H1 (cell line): Measurements from ENCODE around the gene GRK6. TPM values are rescaled to one million over a fixed set of nuclear protein-coding genes. Genes with fewer than 3 reads are reported as not detected.

Source experiments
- CTCF ChIA-PET: fragments of 300-600 bp; sonication (Branson Sonifier 250); formaldehyde crosslinking; loops from one replicate; lab custom pipeline; 2021; ENCODE audit not compliant: partially characterized antibody; lab: Charles Lee
- POLR2A ChIA-PET: fragments of 300-600 bp; sonication (Branson Sonifier 250); formaldehyde crosslinking; loops from one replicate; lab custom pipeline; 2021; ENCODE audit warnings: inconsistent platforms; ENCODE audit not compliant: partially characterized antibody; lab: Charles Lee
- DNase-seq, 2 experiments: peaks; one replicate each; pipeline versions ENCODE4 v3.0.0 to v3.0.0-alpha.2; 2010 to 2022; ENCODE audit warnings: low spot score in 2 of 2, low read depth in 1 of 2, mixed read lengths in 1 of 2
- FAIRE-seq: peaks from 2 replicates; lab custom pipeline; 2011; peaks lifted over from hg19 to GRCh38; lab: Jason Lieb, UNC
- H2AFZ ChIP-seq: 2 replicates; pipeline ENCODE4 v1.8.1; 2012; ENCODE audit warnings: low read length, inconsistent platforms
- H2AK5ac ChIP-seq: 2 replicates; pipeline ENCODE4 v1.6.1; 2013; ENCODE audit warnings: low read depth, low read length
- H2BK120ac ChIP-seq: replicated peaks from 2 replicates; pipeline ENCODE3; 2013; ENCODE audit warnings: low read depth, low read length, inconsistent platforms
- H2BK12ac ChIP-seq: 2 replicates; pipeline ENCODE4 v1.6.1; 2013; ENCODE audit warnings: low read depth, low read length
- H2BK15ac ChIP-seq: 2 replicates; pipeline ENCODE4 v1.6.1; 2013; ENCODE audit warnings: low read length
- H2BK20ac ChIP-seq: 2 replicates; pipeline ENCODE4 v1.6.1; 2013; ENCODE audit warnings: low read length
- H2BK5ac ChIP-seq: 2 replicates; pipeline ENCODE4 v1.6.1; 2013; ENCODE audit warnings: low read depth, low read length
- H3K14ac ChIP-seq: 2 replicates; pipeline ENCODE4 v1.6.1; 2013; ENCODE audit warnings: inconsistent platforms; ENCODE audit not compliant: insufficient read length
- H3K18ac ChIP-seq: 2 replicates; pipeline ENCODE4 v1.6.1; 2013; ENCODE audit warnings: low read length; ENCODE audit errors: extremely low read depth
- H3K23ac ChIP-seq: 2 replicates; pipeline ENCODE4 v1.6.1; 2013; ENCODE audit warnings: inconsistent platforms; ENCODE audit not compliant: insufficient read length
- H3K23me2 ChIP-seq: 2 replicates; pipeline ENCODE4 v1.6.1; 2013; ENCODE audit warnings: low read depth, low read length
- H3K27ac ChIP-seq: 2 replicates; pipeline ENCODE4 v1.6.1; 2011; ENCODE audit warnings: low read depth, low read length, inconsistent platforms
- H3K27me3 ChIP-seq, 4 experiments: replicated peaks in 1 of 4; 1 replicate in 1 of 4; 2 replicates in 3 of 4; pipeline versions ENCODE4 v1.6.1 to v1.8.1; 2011 to 2013; ENCODE audit warnings: low read length in 3 of 4, mild to moderate bottlenecking in 3 of 4, inconsistent platforms in 2 of 4, mixed read lengths in 2 of 4, moderate library complexity in 1 of 4; ENCODE audit not compliant: control insufficient read depth in 3 of 4, insufficient read depth in 3 of 4; ENCODE audit errors: extremely low read depth in 1 of 4
- H3K36me3 ChIP-seq, 4 experiments: 2 replicates each; pipeline versions ENCODE4 v1.6.1 to v1.8.1; 2011 to 2013; ENCODE audit warnings: mild to moderate bottlenecking in 4 of 4, low read length in 3 of 4, moderate library complexity in 2 of 4, control low read depth in 1 of 4, inconsistent platforms in 1 of 4; ENCODE audit not compliant: insufficient read depth in 4 of 4, control insufficient read depth in 2 of 4
- H3K4ac ChIP-seq: replicated peaks from 2 replicates; pipeline ENCODE3; 2013; ENCODE audit warnings: low read length, low read depth, mixed read lengths, inconsistent platforms; ENCODE audit not compliant: insufficient read length
- H3K4me1 ChIP-seq, 4 experiments: replicated peaks in 1 of 4; 1 replicate in 1 of 4; 2 replicates in 3 of 4; pipeline versions ENCODE4 v1.6.1 to v1.8.1; 2011 to 2013; ENCODE audit warnings: low read length in 3 of 4, inconsistent platforms in 2 of 4, mixed read lengths in 1 of 4; ENCODE audit not compliant: insufficient read depth in 4 of 4, control insufficient read depth in 3 of 4
- H3K4me2 ChIP-seq, 2 experiments: 2 replicates each; pipeline versions ENCODE4 v1.6.1 to v1.8.1; 2011 to 2013; ENCODE audit warnings: low read depth in 2 of 2, low read length in 2 of 2, control low read depth in 1 of 2, inconsistent platforms in 1 of 2, mild to moderate bottlenecking in 1 of 2; ENCODE audit not compliant: insufficient read depth in 1 of 2
- H3K4me3 ChIP-seq, 4 experiments: fragments of 200-600, 300-600 bp in 1 of 4; sonication (generic), shearing (Covaris generic), sonication (Bioruptor Twin) in 1 of 4; 2 replicates each; pipeline versions ENCODE4 v1.5.1 to v1.8.1; 2011 to 2016; ENCODE audit warnings: low read length in 4 of 4, low read depth in 3 of 4, control low read depth in 2 of 4, inconsistent platforms in 2 of 4, mild to moderate bottlenecking in 2 of 4, mixed read lengths in 1 of 4, moderate library complexity in 1 of 4; ENCODE audit not compliant: insufficient read depth in 2 of 4; ENCODE audit errors: extremely low read depth in 1 of 4
- H3K56ac ChIP-seq: replicated peaks from 2 replicates; pipeline ENCODE3; 2013; ENCODE audit warnings: low read depth, mild to moderate bottlenecking, mixed read lengths, low read length, inconsistent platforms; ENCODE audit not compliant: insufficient read length
- H3K79me1 ChIP-seq: 2 replicates; pipeline ENCODE4 v1.6.1; 2013; ENCODE audit warnings: low read depth, low read length, control low read depth
- H3K79me2 ChIP-seq, 2 experiments: 2 replicates each; pipeline versions ENCODE4 v1.6.1 to v1.8.1; 2012 to 2013; ENCODE audit warnings: low read length in 2 of 2, mild to moderate bottlenecking in 2 of 2, inconsistent platforms in 1 of 2; ENCODE audit not compliant: insufficient read depth in 2 of 2, control insufficient read depth in 1 of 2
- H3K9ac ChIP-seq, 4 experiments: replicated peaks in 1 of 4; 1 replicate in 1 of 4; 2 replicates in 3 of 4; pipeline versions ENCODE4 v1.6.1 to v1.8.1; 2011 to 2013; ENCODE audit warnings: low read depth in 3 of 4, low read length in 3 of 4, control low read depth in 2 of 4, mild to moderate bottlenecking in 2 of 4, moderate library complexity in 2 of 4, inconsistent platforms in 1 of 4; ENCODE audit errors: extremely low read depth in 1 of 4
- H3K9me3 ChIP-seq, 2 experiments: 2 replicates each; pipeline versions ENCODE4 v1.6.1 to v1.8.1; 2012 to 2013; ENCODE audit warnings: mild to moderate bottlenecking in 2 of 2, moderate library complexity in 2 of 2, control low read depth in 1 of 2, inconsistent platforms in 1 of 2, low read depth in 1 of 2, low read length in 1 of 2, mixed read lengths in 1 of 2; ENCODE audit not compliant: insufficient read depth in 2 of 2
- H4K20me1 ChIP-seq, 2 experiments: replicated peaks in 1 of 2; 2 replicates each; pipeline versions ENCODE3 to v1.8.1; 2011 to 2013; ENCODE audit warnings: inconsistent platforms in 2 of 2, low read length in 2 of 2, mild to moderate bottlenecking in 1 of 2; ENCODE audit not compliant: insufficient read depth in 2 of 2, control insufficient read depth in 1 of 2
- H4K5ac ChIP-seq: 2 replicates; pipeline ENCODE4 v1.6.1; 2013; ENCODE audit warnings: low read length, low read depth, mixed read lengths, inconsistent platforms; ENCODE audit not compliant: insufficient read length
- H4K8ac ChIP-seq: 2 replicates; pipeline ENCODE4 v1.8.0; 2013; ENCODE audit warnings: mild to moderate bottlenecking, moderate library complexity, low read length, inconsistent platforms; ENCODE audit not compliant: insufficient read depth; ENCODE audit errors: extremely low read depth
- H4K91ac ChIP-seq: replicated peaks from 2 replicates; pipeline ENCODE3; 2013; ENCODE audit warnings: low read length, mixed read lengths, inconsistent platforms; ENCODE audit not compliant: insufficient read length
- CHD1 ChIP-seq: IDR thresholded peaks from 2 replicates; pipeline ENCODE4 v1.6.1; 2012; ENCODE audit warnings: low read depth, low read length, improper control_type of control experiment
- CTCF ChIP-seq, 3 experiments: IDR thresholded peaks; 1 replicate in 2 of 3; 2 replicates in 1 of 3; pipeline versions ENCODE4 v1.5.1 to v1.6.1; 2011; ENCODE audit warnings: low read length in 3 of 3, mild to moderate bottlenecking in 3 of 3, inconsistent platforms in 2 of 3, low read depth in 1 of 3, moderate library complexity in 1 of 3; ENCODE audit not compliant: insufficient read depth in 1 of 3; ENCODE audit errors: control extremely low read depth in 1 of 3
- POLR2A ChIP-seq, 2 experiments: IDR thresholded peaks; 1 replicate in 1 of 2; 2 replicates in 1 of 2; pipeline ENCODE4 v1.6.1; 2011; ENCODE audit warnings: low read depth in 2 of 2, low read length in 2 of 2, mild to moderate bottlenecking in 2 of 2; ENCODE audit errors: control extremely low read depth in 1 of 2
- POLR2AphosphoS5 ChIP-seq: IDR thresholded peaks from 2 replicates; pipeline ENCODE4 v1.6.1; 2011; ENCODE audit warnings: low read depth, low read length
- WGBS, 2 experiments: shearing (Covaris generic) in 1 of 2; methylation state at CpG; one replicate each; pipeline versions ENCODE4 v1.1.6 to v1.1.7; 2013 to 2015; ENCODE audit warnings: low lambda C conversion rate in 2 of 2, mixed read lengths in 2 of 2, inconsistent platforms in 1 of 2, low coverage in 1 of 2, missing lambda C conversion rate in 1 of 2; ENCODE audit not compliant: insufficient replicate concordance in 2 of 2, insufficient coverage in 1 of 2, insufficient read length in 1 of 2; ENCODE audit errors: extremely low coverage in 1 of 2, missing lambda C conversion rate in 1 of 2; 5-methylcytosine and 5-hydroxymethylcytosine counted together
- polyA plus RNA-seq, 7 experiments: library from polyadenylated mRNA; depleted of rRNA in 3 of 7; stranded (reverse) in 5 of 7; unstranded in 2 of 7; fragments of >200 nt in 5 of 7; fragments of 200-250 nt in 2 of 7; gene quantifications; 1 replicate in 5 of 7; 2 replicates in 1 of 7; 4 replicates in 1 of 7; pipeline versions ENCODE4 v1.2.1 to v1.2.3, GENCODE V29; 2011 to 2013; ENCODE audit warnings: missing spikeins in 2 of 7, mixed read lengths in 2 of 7
- total RNA-seq: library from RNA; stranded (reverse); fragmentation: NEBNext Ultra II Directional; extraction: Animal tissue kit (Norgen Biotek cat#: 25700); gene quantifications from 2 replicates; pipeline ENCODE4 v1.2.1, GENCODE V29; 2021

The GRK6 gene
- total and polyA plus RNA-seq, 2 of the 8 experiments (the other 6 are each of a cell fraction or from before 2014, with no cell fraction given) = 31.8 to 57.8 TPM

GRCh38 chr5:177487975-177488374 is 61.5 kb downstream of the GRK6 start:
- WGBS, 2 experiments = 96% methylated on average over 15 of the region's 15 CpGs; no CpG with 5 or more reads in 1 of the 2 experiments
- H3K56ac ChIP-seq = no peak overlapping the region
- peaks cover 7% of the 10 kb centered on the region; the same call in 1 of the 2 replicates for H3K79me1 ChIP-seq
- no peak overlapping the region for H2BK15ac ChIP-seq
- H3K23ac ChIP-seq = no peak overlapping the region
- H4K5ac ChIP-seq = no peak overlapping the region
- no peak overlapping the region for H2AK5ac ChIP-seq
- no peak overlapping the region for H4K91ac ChIP-seq
- H3K23me2 ChIP-seq = no peaks in the 10 kb centered on the region; the same call in 1 of the 2 replicates
- H2BK12ac ChIP-seq = no peak overlapping the region
- H3K27ac ChIP-seq = no peak overlapping the region
- H3K36me3 ChIP-seq = peaks cover 24 to 66% (median 47%) of the 10 kb centered on the region in 4 experiments
- H4K20me1 ChIP-seq = peaks cover 7 to 17% of the 10 kb centered on the region in 2 experiments
- H2BK20ac ChIP-seq = no peak overlapping the region
- H3K27me3 ChIP-seq = no peaks in the 10 kb centered on the region
- no peak for FAIRE-seq
- TF ChIP-seq CHD1 (no peak), CTCF (IDR thresholded peaks at IDR 0.05; ENCODE audit: control extremely low read depth in 1 of 3, insufficient read depth in 1 of 3, low read depth in 1 of 3, low read length in 3 of 3) (peak in 1 of 3 experiments; percentile 37; a peak in 1 of 4 replicates), POLR2AphosphoS5 (peak; percentile 33; the same call in 1 of the 2 replicates), POLR2A (IDR thresholded peaks at IDR 0.05; ENCODE audit: control extremely low read depth in 1 of 2, low read depth in 2 of 2, low read length in 2 of 2) (peak in 1 of 2 experiments; percentile 13; a peak in 1 of 3 replicates)
- TF ChIP-seq, all 59 proteins: peak for 3
- H2AFZ ChIP-seq = no peak overlapping the region
- POLR2A ChIA-PET = interaction anchor here (0.6 to 67.5 kb wide), 3 partner anchors 8 to 123 kb away, joined by 3 to 3349 read pairs (median 3349); partner anchors contain the start of genes DBN1, DOK3, PDLIM7 and PRR7
- no peak overlapping the region for H3K18ac ChIP-seq
- no peak overlapping the region for H3K9ac ChIP-seq
- no peaks in the 10 kb centered on the region for H3K79me2 ChIP-seq
- DNase-seq = no peak
- H2BK120ac ChIP-seq = no peak overlapping the region
- no peaks in the 10 kb centered on the region for H3K9me3 ChIP-seq
- no peak overlapping the region; the same call in 1 of the 2 replicates for H4K8ac ChIP-seq
- H3K14ac ChIP-seq = no peak overlapping the region
- H3K4ac ChIP-seq = no peak overlapping the region
- peaks cover 0 to 5% (median 3%) of the 10 kb centered on the region in 4 experiments; a peak in 5 of 7 replicates for H3K4me1 ChIP-seq
- CTCF ChIA-PET = interaction anchor here (0.9 to 12.7 kb wide), 9 partner anchors 8 to 56 kb away, joined by 3 to 306 read pairs (median 7); partner anchors contain the start of genes DDX41, DOK3 and PDLIM7
- no peak overlapping the region for H3K4me3 ChIP-seq
- H2BK5ac ChIP-seq = no peak overlapping the region
- H3K4me2 ChIP-seq = no peak overlapping the region
